HL-60 (cell line): ENCODE data around the gene IMPDH1.

ENCODE experiments used
- DNase-seq, 2 experiments: peaks; one replicate each; pipeline ENCODE4 v3.0.0-alpha.2; 2010 to 2020; ENCODE audit warnings: low read depth in 1 of 2, low spot score in 1 of 2
- H3K27ac ChIP-seq: fragments of 250-450 bp; sonication (Bioruptor Pico); replicated peaks from 2 replicates; pipeline ENCODE4 v1.5.1; 2020; ENCODE audit warnings: mild to moderate bottlenecking, moderate library complexity
- H3K27me3 ChIP-seq: fragments of 250-450 bp; sonication (Bioruptor Pico); 2 replicates; pipeline ENCODE4 v1.5.1; 2021; ENCODE audit warnings: mild to moderate bottlenecking, moderate library complexity; ENCODE audit not compliant: insufficient read depth, poor library complexity, severe bottlenecking
- H3K4me3 ChIP-seq: replicated peaks from 2 replicates; pipeline ENCODE4 v1.5.1; 2011; ENCODE audit warnings: mild to moderate bottlenecking, control low read depth, low read length; ENCODE audit not compliant: insufficient read depth
- GABPA ChIP-seq: IDR thresholded peaks from 2 replicates; pipeline ENCODE4 v1.6.1; 2012; ENCODE audit warnings: low read depth
- POLR2AphosphoS5 ChIP-seq: IDR thresholded peaks from 2 replicates; pipeline ENCODE4 v1.6.1; 2012; ENCODE audit warnings: low read depth
- SPI1 ChIP-seq: IDR thresholded peaks from 2 replicates; pipeline ENCODE4 v1.6.1; 2012; ENCODE audit warnings: low read depth, mild to moderate bottlenecking, borderline replicate concordance
- TF ChIP-seq, protein P1 (sequence below): IDR thresholded peaks from one replicate; pipeline ENCODE4 v1.5.1; 2011; ENCODE audit warnings: low read length, control low read depth, inconsistent platforms; ENCODE audit not compliant: insufficient read depth
- TF ChIP-seq, protein P2 (sequence below): IDR thresholded peaks from 2 replicates; pipeline ENCODE4 v1.6.1; 2012; ENCODE audit warnings: low read depth; ENCODE audit not compliant: insufficient replicate concordance

Gene IMPDH1

DNA sequence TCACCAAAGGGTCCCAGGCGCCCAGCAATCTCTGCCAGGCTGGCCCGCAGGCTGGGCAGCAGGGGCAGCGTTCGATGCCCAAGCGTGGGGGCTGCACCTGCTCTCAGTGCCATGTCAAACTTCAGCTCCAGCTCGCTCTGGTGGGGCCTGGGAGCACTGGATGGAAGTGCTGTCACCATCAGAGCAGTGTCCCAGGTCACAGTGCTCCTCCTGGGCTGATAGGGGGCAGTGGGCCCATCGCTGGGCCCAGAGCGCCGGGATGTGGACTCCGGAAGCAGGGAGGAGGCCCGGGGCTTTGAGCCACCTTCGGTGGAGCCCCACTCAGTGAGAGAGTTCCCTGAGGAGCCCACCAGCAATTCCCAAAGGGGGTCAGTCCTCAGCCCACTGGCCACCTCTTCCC is 50.4 kb downstream of the IMPDH1 start:
- Histone ChIP-seq H3K4me3 (no peak overlapping the region), H3K27me3 (no peaks in the 10 kb centered on the region)
- no peak for TF ChIP-seq GABPA
- TF ChIP-seq, protein P1, sequence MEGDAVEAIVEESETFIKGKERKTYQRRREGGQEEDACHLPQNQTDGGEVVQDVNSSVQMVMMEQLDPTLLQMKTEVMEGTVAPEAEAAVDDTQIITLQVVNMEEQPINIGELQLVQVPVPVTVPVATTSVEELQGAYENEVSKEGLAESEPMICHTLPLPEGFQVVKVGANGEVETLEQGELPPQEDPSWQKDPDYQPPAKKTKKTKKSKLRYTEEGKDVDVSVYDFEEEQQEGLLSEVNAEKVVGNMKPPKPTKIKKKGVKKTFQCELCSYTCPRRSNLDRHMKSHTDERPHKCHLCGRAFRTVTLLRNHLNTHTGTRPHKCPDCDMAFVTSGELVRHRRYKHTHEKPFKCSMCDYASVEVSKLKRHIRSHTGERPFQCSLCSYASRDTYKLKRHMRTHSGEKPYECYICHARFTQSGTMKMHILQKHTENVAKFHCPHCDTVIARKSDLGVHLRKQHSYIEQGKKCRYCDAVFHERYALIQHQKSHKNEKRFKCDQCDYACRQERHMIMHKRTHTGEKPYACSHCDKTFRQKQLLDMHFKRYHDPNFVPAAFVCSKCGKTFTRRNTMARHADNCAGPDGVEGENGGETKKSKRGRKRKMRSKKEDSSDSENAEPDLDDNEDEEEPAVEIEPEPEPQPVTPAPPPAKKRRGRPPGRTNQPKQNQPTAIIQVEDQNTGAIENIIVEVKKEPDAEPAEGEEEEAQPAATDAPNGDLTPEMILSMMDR, result no peak
- TF ChIP-seq, protein P2, sequence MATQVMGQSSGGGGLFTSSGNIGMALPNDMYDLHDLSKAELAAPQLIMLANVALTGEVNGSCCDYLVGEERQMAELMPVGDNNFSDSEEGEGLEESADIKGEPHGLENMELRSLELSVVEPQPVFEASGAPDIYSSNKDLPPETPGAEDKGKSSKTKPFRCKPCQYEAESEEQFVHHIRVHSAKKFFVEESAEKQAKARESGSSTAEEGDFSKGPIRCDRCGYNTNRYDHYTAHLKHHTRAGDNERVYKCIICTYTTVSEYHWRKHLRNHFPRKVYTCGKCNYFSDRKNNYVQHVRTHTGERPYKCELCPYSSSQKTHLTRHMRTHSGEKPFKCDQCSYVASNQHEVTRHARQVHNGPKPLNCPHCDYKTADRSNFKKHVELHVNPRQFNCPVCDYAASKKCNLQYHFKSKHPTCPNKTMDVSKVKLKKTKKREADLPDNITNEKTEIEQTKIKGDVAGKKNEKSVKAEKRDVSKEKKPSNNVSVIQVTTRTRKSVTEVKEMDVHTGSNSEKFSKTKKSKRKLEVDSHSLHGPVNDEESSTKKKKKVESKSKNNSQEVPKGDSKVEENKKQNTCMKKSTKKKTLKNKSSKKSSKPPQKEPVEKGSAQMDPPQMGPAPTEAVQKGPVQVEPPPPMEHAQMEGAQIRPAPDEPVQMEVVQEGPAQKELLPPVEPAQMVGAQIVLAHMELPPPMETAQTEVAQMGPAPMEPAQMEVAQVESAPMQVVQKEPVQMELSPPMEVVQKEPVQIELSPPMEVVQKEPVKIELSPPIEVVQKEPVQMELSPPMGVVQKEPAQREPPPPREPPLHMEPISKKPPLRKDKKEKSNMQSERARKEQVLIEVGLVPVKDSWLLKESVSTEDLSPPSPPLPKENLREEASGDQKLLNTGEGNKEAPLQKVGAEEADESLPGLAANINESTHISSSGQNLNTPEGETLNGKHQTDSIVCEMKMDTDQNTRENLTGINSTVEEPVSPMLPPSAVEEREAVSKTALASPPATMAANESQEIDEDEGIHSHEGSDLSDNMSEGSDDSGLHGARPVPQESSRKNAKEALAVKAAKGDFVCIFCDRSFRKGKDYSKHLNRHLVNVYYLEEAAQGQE, result no peak
- TF ChIP-seq SPI1, result no peak
- TF ChIP-seq POLR2AphosphoS5, result no peak

DNA sequence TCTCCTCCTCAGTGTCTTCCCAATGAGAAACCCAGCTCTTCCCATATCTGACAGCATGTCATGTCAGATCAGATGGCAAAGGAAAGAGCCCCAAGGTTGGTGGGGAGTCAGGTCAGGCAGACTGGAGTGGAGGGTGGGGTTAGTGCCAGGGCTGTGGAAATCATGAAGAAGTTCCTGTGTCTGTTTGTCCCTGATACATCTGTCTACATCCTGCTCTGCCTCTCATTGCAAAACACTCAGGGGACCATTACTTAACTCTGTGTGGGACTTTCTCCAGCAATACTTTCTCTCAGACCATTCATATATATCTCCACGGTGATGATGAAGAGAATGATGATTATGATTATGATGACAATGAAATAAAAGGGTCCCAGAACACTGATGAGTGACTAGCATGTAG is 51.5 kb downstream of the IMPDH1 start:
- Histone ChIP-seq H3K4me3 (no peak overlapping the region), H3K27ac (peak overlapping the region; percentile 92), H3K27me3 (no peaks in the 10 kb centered on the region)
- DNase-seq, result peak in 1 of 2 experiments; percentile 85
- no peak for TF ChIP-seq GABPA
- no peak for TF ChIP-seq SPI1
- TF ChIP-seq, protein P2, result no peak
- TF ChIP-seq, protein P1, result no peak
- no peak for TF ChIP-seq POLR2AphosphoS5

More for the DNA sequence above, 50.4 kb downstream of the IMPDH1 start:
- peak overlapping the region; percentile 92 for H3K27ac ChIP-seq
- no peak for DNase-seq

DNA sequence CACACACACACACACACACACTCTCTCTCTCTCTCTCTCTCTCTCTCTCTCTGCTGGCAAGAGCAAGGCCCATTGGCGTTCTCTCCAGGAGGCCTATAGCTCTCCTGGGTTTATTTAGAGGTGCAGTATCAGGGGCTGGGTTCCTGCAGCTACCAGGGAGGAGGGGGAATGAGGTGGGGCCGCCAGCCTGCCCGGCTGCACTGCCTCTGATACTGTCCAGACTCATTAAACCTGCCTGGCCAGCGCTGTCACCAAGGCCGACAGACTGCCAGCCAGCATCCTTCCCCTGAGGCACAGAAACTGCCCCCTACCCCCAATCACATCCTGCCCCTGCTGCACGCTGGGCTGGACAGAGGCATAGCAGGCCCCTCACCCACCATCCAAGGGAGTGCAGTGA is 52.6 kb downstream of the IMPDH1 start:
- Histone ChIP-seq H3K27me3 (no peaks in the 10 kb centered on the region), H3K4me3 (no peak overlapping the region), H3K27ac (peak overlapping the region; percentile 24; the same call in 1 of the 2 replicates)
- DNase-seq, result no peak
- TF ChIP-seq SPI1, result no peak
- no peak for TF ChIP-seq POLR2AphosphoS5
- TF ChIP-seq, protein P2, result no peak
- TF ChIP-seq GABPA, result no peak
- TF ChIP-seq, protein P1, result no peak
